ACC112 (cell line): ENCODE measurements around the gene SLC7A5.
A peak's percentile ranks its signal among the peaks of the same experiment; 100 is the strongest.

Experiments
- H2AFZ ChIP-seq: fragments of 200-600 bp; sonication (generic); one replicate; pipeline ENCODE4 v1.6.0; 2017; ENCODE audit warnings: antibody characterized with exemption, low read length; ENCODE audit not compliant: unreplicated experiment
- H3K27ac ChIP-seq: fragments of 200-600 bp; sonication (generic); 2 replicates; pipeline ENCODE4 v1.5.1; 2014; ENCODE audit warnings: low read depth, mild to moderate bottlenecking, antibody characterized with exemption, low read length, moderate library complexity
- H3K27me3 ChIP-seq: fragments of 200-600 bp; sonication (generic); 2 replicates; pipeline ENCODE4 v1.6.1; 2014; ENCODE audit warnings: mild to moderate bottlenecking, antibody characterized with exemption, low read length, moderate library complexity, mixed read lengths; ENCODE audit not compliant: insufficient read depth
- H3K36me3 ChIP-seq: fragments of 200-600 bp; sonication (generic); 2 replicates; pipeline ENCODE4 v1.6.1; 2016; ENCODE audit warnings: mild to moderate bottlenecking, antibody characterized with exemption, low read length, moderate library complexity, mixed read lengths; ENCODE audit not compliant: insufficient read depth
- H3K4me1 ChIP-seq: fragments of 200-600 bp; sonication (generic); one replicate; pipeline ENCODE4 v1.6.1; 2016; ENCODE audit warnings: low read length, mixed read lengths; ENCODE audit not compliant: insufficient read depth, unreplicated experiment, control insufficient read depth
- H3K4me3 ChIP-seq: fragments of 200-600 bp; sonication (generic); 2 replicates; pipeline ENCODE4 v1.5.1; 2014; ENCODE audit warnings: mild to moderate bottlenecking, low read depth, low read length
- H3K79me2 ChIP-seq: fragments of 200-600 bp; sonication (generic); one replicate; pipeline ENCODE4 v1.6.0; 2016; ENCODE audit warnings: low read length; ENCODE audit not compliant: control insufficient read depth, unreplicated experiment, insufficient read depth

Gene SLC7A5

GRCh38 chr16:87802670-87803069, 66.6 kb downstream of the SLC7A5 start:
- Histone ChIP-seq H2AFZ (no peak overlapping the region), H3K27me3 (no peaks in the 10 kb centered on the region), H3K4me3 (no peak overlapping the region), H3K27ac (no peak overlapping the region), H3K4me1 (peaks cover 14% of the 10 kb centered on the region), H3K79me2 (no peaks in the 10 kb centered on the region), H3K36me3 (no peaks in the 10 kb centered on the region)

DNA sequence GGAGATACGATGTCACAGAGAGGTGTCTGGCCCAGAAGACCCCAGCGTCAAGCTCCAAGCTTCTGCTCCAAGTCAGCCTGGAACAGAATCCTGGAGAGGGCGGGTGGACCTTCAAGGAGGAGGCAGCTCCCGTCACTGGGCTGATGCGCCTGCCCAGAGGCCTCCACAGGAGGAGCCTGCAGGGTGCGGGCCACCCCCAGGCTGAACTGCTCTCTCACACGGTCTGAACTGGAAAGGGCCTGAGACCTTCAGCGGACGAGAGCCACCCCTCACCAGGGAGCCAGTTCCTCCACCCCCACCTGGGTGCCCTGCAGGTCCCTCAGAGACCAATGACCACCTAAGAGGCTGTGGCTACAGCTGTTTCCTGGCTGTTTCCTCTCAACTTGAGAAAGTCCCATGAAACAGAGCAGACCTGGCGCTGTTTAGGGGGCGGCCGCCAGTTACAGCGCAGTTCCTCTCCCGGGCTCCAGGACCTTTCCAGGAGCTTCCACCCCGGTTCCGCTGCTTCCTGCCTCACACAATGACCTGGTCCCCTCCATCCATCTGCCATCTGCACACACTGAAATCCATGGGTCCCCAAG, 67.5 kb downstream of the SLC7A5 start:
- Histone ChIP-seq H3K27ac (no peak overlapping the region), H3K27me3 (no peaks in the 10 kb centered on the region), H3K36me3 (no peaks in the 10 kb centered on the region), H3K4me1 (peaks cover 7% of the 10 kb centered on the region), H2AFZ (no peak overlapping the region), H3K4me3 (no peak overlapping the region), H3K79me2 (no peaks in the 10 kb centered on the region)

DNA sequence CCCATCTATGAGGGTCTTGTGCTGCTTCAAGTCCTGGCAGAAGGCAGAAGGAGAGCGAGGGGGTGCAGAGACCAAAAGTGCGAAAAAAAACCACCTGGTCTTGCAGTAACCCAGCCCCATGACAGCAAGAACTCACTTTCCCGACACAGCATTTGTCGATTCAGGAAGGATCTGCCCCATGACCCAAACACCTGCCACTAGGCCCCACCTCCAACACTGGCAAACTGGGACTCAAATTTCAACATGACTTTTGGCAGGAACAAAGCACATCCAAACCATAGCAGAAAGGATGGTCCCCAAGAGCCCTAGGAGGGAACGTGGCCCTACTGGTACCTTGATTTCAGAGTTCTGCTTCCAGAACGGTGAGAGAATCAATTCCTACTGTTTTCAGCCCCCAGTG, 68.8 kb downstream of the SLC7A5 start:
- Histone ChIP-seq H2AFZ (no peak overlapping the region), H3K4me1 (no peaks in the 10 kb centered on the region), H3K27ac (no peak overlapping the region), H3K27me3 (no peaks in the 10 kb centered on the region), H3K36me3 (no peaks in the 10 kb centered on the region), H3K79me2 (no peaks in the 10 kb centered on the region), H3K4me3 (no peak overlapping the region)

- Histone ChIP-seq H3K27ac (no peak overlapping the region), H3K27me3 (no peaks in the 10 kb centered on the region), H2AFZ (no peak overlapping the region), H3K4me1 (peaks cover 17% of the 10 kb centered on the region), H3K36me3 (no peaks in the 10 kb centered on the region), H3K79me2 (no peaks in the 10 kb centered on the region), H3K4me3 (no peak overlapping the region)
Observed at GRCh38 chr16:87795336-87795735, 74.0 kb downstream of the SLC7A5 start.

DNA sequence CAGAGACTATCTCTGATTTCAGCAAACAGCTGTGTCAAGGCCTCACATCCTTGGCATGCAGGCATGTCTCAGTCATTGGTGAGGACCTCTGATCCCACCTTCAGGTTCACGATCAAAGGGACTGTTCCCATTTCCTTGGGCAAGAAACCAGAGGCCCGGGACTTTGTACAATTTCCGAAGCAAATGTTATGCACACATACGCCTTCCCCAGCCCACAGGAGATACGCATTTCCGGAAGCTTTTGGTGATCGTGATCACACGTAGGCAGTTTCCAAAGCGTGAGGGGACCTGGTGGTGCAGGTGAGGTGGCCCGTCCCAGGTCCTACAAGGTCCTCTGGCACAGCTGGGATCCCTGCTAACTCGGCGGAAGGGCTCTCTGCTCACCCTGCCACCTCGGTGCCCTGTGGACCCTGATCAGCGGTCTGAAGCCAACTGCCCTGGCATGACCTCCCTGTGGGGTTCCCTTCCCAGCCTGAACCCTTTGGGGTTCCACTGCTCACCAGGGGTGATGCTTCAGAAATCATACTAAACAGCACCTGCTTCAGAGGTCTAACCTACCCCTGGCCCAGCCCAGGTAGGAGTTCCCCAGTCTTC, 74.7 kb downstream of the SLC7A5 start:
- H3K36me3 ChIP-seq: no peaks in the 10 kb centered on the region
- peaks cover 24% of the 10 kb centered on the region for H3K4me1 ChIP-seq
- no peaks in the 10 kb centered on the region for H3K27me3 ChIP-seq
- H3K79me2 ChIP-seq: no peaks in the 10 kb centered on the region
- no peak overlapping the region for H3K4me3 ChIP-seq
- H3K27ac ChIP-seq: no peak overlapping the region
- H2AFZ ChIP-seq: no peak overlapping the region

GRCh38 chr16:87792205-87792565, 77.1 kb downstream of the SLC7A5 start:
- H2AFZ ChIP-seq: no peak overlapping the region
- H3K4me3 ChIP-seq: no peak overlapping the region
- H3K4me1 ChIP-seq: peaks cover 26% of the 10 kb centered on the region
- H3K27ac ChIP-seq: no peak overlapping the region
- H3K79me2 ChIP-seq: no peaks in the 10 kb centered on the region
- no peaks in the 10 kb centered on the region for H3K36me3 ChIP-seq
- no peaks in the 10 kb centered on the region for H3K27me3 ChIP-seq

DNA sequence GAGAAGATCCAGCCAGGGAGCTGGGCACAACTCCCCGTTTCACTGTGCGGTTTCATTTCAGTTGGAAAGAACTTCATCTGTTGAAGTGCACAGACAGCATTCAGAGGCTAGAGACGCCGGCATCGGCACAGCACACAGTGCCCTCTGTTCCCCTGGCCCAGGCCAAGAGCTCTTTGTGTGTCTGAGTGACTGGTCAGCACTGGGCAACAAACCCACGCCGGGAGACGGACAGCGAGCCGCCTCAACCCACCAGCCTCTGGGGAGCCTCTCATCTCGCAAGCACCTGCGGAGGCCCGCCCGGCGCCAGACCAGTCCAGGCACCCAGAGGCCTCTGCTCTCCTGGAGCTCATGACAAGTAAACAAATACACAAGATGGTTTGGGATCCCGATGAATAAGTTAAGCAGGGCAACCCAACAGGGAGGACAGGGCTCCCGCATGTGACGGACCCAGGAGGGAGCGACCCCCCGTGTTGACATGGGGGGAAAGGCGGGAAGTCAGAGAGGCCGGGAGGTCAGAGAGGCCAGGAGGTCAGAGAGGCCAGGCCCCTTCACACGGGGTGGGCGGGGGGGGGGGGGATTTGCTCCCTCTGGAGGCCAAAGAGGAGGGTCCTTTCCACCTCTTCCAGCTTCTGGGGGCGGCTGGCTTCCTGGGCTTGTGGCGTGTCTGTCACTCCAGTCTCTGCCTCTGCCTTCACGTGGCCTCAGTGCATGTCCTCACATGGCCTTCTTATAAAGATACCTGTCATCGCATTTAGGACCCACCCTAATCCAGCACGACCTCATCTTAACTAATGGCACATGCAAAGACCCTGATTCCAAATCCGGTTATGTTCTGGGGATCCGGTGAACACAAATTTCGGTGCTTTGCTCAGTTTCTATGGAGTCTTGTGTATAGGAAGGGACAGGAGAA, 77.8 kb downstream of the SLC7A5 start:
- Histone ChIP-seq H3K27me3 (no peaks in the 10 kb centered on the region), H3K4me3 (no peak overlapping the region), H3K79me2 (no peaks in the 10 kb centered on the region), H3K4me1 (peaks cover 26% of the 10 kb centered on the region), H2AFZ (no peak overlapping the region), H3K27ac (no peak overlapping the region), H3K36me3 (no peaks in the 10 kb centered on the region)

- H3K4me1 ChIP-seq: peaks cover 26% of the 10 kb centered on the region
- H2AFZ ChIP-seq: no peak overlapping the region
- no peaks in the 10 kb centered on the region for H3K27me3 ChIP-seq
- no peaks in the 10 kb centered on the region for H3K36me3 ChIP-seq
- no peak overlapping the region for H3K4me3 ChIP-seq
- H3K79me2 ChIP-seq: no peaks in the 10 kb centered on the region
- peak overlapping the region; percentile 46; the same call in 1 of the 2 replicates for H3K27ac ChIP-seq
Observed at GRCh38 chr16:87790292-87791100, 78.8 kb downstream of the SLC7A5 start.

- H3K4me3 ChIP-seq: no peak overlapping the region
- H3K36me3 ChIP-seq: no peaks in the 10 kb centered on the region
- H2AFZ ChIP-seq: no peak overlapping the region
- H3K27ac ChIP-seq: peak overlapping the region; percentile 40; the same call in 1 of the 2 replicates
- no peaks in the 10 kb centered on the region for H3K79me2 ChIP-seq
- H3K27me3 ChIP-seq: no peaks in the 10 kb centered on the region
- H3K4me1 ChIP-seq: peaks cover 26% of the 10 kb centered on the region
Observed at GRCh38 chr16:87789437-87790291, 79.6 kb downstream of the SLC7A5 start.
